ENCODE data around the gene ERICH2.

- no peak for TF ChIP-seq REST (IDR thresholded peaks at IDR 0.05; ENCODE audit: insufficient replicate concordance, low read depth)
- no peak for TF ChIP-seq CTCF (IDR thresholded peaks at IDR 0.05; ENCODE audit: insufficient read depth, low read length)
These were observed 27.2 kb upstream of the ERICH2 start for GRCh38 chr2:170742896-170743529.
